HG03521 (cell line): ENCODE measurements around the gene ZNF467.

Experiments used
- ATAC-seq: cut with Tn5 transposase; IDR thresholded peaks from one replicate; pipeline ENCODE4 v1.9.1; 2021; ENCODE audit warnings: mild to moderate bottlenecking, moderate library complexity; ENCODE audit not compliant: unreplicated experiment

Gene ZNF467, protein sequence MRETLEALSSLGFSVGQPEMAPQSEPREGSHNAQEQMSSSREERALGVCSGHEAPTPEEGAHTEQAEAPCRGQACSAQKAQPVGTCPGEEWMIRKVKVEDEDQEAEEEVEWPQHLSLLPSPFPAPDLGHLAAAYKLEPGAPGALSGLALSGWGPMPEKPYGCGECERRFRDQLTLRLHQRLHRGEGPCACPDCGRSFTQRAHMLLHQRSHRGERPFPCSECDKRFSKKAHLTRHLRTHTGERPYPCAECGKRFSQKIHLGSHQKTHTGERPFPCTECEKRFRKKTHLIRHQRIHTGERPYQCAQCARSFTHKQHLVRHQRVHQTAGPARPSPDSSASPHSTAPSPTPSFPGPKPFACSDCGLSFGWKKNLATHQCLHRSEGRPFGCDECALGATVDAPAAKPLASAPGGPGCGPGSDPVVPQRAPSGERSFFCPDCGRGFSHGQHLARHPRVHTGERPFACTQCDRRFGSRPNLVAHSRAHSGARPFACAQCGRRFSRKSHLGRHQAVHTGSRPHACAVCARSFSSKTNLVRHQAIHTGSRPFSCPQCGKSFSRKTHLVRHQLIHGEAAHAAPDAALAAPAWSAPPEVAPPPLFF

DNA sequence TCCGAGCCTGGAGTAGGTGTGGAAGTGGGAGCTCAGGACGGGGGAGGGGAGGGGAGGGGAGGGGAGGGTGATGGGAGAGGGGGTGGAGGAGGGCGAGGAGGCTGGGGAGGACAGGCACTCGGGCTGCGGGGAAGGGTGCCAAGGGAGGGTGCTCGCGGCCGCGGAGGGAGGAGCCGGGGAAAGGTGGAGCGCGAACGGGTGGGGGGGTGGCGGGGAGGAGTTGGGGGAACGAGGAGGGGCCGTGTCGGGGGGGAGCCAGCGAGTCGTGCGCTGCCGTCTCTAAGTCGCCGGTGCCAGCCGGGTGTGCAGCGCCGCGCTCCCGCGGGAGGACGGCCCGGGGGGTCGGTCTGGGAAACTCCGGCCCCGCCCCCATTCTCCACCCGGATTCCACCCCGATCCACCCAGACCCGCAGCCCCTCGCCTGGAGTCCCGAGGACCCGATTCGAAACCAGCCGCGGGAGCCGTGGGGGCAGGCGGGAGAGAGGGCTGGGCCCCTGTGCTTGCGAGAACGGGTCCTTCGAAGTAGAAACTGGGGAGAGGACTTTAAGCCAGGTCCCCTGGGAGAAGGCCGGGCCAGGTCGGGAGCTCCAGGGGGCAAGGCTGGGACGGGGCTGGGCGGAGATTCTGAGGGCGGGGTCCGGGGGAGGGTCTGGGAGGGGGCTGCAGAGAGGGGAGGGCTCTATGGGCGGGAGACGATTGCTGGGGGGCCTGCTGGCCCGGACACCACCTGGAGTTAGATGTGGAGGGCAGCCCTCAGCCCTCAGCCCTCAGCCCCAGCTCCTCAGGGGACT lies at the start of gene ZNF467:
Gene ZNF467 (minus strand): TSS at position 143 of the 791 bp plus-strand sequence. CDS start 2,556 bp downstream, outside the sequence.
- ATAC-seq: no peak

DNA sequence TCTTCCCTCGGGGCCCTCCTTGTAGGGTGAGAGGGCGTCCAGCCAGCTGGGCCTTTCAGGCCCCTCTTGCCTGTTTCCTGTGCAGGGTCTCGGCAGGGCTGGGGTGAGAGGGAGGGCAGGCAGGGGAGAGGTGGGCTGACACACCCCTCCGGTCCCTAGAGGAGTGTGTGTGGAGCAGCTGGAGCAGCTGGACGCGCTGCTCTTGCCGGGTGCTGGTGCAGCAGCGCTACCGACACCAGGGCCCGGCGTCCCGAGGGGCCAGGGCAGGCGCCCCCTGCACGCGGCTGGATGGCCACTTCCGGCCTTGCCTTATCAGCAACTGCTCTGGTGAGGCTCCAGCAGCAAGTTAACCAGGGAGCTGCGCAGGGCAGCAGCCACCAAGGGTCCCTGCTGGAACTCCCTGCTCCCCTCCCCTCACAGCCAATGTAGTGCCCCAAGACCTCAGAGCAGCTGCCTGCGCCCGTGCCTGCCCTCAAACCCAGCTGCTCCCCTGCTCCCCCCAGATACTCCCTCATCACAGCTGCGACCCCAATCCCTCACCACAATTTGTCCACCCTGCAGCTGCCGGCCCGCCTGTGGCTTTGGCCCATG lies 49.1 kb upstream of the ZNF467 start:
- no peak for ATAC-seq

DNA sequence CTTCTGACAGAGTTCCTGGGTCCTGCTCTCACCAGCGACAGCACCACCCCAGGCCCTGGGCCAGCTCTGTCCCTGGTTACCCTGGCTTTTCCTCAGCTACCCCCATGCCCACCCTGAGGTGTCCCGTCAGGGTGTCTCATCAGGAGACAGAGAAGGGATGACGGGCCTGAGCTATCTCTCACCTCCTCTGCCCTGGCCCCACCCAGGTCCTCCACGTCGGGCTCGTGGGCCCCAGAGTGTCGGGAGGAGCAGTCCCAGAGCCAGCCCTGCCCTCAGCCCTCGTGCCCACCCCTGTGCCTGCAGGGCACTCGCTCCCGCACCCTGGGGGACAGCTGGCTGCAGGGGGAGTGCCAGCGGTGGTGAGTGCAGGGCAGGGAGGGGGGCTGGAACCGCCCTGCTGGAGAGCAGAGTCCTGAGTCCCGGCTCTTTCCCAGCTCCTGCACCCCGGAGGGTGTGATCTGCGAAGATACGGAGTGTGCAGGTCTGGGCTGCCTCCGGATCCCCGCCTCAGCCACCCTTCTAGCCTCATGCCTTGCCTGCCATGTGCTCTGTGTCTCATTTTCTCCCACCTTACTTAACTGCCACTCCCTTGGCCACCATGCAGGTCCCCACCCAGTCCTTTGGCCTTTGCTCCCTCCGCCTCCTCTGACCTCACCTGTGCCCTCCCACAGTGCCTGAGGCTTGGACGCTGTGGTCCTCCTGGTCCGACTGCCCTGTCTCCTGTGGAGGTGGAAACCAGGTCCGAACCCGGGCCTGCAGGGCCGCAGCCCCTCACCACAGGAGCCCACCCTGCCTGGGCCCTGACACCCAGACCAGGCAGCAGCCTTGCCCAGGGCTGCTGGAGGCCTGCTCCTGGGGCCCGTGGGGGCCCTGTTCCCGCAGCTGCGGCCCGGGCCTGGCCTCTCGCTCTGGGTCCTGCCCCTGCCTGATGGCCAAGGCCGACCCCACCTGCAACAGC lies 48.1 kb upstream of the ZNF467 start:
- ATAC-seq: no peak

DNA sequence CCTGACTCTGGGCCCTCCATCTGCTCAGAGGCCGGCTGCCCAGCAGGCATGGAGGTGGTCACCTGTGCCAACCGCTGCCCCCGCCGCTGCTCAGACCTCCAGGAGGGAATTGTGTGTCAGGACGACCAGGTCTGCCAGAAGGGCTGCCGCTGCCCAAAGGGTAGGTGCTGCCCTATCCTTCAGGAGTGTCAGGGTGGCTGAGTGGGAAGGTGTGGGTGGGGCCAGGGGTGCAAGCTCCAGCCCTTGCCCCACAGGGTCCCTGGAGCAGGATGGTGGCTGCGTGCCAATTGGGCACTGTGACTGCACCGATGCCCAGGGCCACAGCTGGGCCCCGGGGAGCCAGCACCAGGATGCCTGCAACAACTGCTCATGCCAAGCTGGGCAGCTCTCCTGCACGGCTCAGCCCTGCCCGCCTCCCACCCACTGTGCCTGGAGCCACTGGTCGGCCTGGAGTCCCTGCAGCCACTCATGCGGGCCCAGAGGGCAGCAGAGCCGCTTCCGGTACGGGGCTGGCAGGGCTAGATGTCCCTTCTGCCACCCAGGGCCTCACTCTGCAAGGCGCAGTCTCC lies 47.3 kb upstream of the ZNF467 start:
- ATAC-seq: no peak

DNA sequence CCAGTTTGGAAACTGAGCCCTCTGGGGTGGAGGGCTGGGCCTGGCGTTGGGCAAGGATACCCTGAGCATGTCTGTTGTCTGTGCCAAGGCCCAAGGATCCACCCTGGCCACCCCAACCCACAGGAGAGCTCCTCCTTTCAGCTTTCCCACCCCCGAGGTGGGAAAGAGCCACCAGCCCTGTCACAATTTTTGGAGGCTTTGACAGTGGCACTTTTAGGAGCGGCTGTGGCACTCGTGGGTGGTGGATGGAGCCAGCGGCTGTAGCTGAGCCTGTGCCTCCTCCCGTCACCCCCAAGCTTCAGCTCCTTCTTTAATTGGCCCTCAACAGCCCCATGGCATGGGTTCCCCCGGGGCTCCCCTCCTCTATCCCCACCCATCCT lies 46.6 kb upstream of the ZNF467 start:
- ATAC-seq: no peak

DNA sequence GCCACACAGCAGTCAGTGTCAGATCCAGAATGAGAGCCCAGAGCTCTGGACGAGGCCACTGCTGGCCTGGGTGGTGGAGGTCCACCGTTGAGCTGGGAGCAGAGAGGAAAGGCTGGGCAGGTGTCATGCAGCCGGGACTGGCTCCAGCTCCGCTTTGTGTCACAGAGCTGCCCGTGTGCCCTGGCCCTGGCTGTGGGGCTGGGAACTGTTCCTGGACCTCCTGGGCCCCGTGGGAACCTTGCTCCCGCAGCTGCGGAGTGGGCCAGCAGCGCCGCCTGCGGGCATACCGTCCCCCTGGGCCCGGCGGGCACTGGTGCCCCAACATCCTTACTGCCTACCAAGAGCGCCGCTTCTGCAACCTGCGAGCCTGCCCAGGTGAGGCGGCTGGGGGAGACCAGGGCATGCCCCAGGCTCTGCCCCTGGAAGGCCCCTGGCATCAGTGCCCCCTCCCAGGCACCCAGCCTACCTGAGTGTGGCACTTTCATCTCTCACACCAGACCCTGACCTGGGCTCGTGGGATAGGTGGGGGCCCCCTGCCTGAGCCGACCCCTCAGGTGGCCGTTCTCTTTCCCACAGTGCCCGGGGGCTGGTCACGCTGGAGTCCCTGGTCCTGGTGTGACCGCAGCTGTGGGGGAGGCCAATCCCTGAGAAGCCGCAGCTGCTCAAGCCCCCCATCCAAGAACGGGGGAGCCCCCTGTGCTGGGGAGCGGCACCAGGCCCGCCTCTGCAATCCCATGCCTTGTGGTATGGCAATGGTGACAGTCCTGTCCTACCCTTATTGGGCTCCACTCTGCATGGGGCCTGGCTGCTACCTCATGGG lies 46.0 kb upstream of the ZNF467 start:
- no peak for ATAC-seq

DNA sequence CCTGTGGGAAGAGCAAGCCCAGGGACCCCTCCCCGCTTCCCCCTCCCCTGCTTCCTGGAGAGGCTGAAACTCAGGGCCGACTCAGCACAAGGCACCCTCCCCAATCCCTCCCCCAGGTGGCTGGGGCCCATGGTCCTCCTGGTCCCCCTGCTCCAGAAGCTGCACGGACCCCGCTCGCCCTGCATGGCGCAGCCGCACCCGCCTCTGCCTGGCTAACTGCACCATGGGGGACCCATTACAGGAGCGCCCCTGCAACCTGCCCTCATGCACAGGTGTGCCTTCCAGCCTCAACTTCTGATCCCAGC lies 45.1 kb upstream of the ZNF467 start:
- no peak for ATAC-seq

DNA sequence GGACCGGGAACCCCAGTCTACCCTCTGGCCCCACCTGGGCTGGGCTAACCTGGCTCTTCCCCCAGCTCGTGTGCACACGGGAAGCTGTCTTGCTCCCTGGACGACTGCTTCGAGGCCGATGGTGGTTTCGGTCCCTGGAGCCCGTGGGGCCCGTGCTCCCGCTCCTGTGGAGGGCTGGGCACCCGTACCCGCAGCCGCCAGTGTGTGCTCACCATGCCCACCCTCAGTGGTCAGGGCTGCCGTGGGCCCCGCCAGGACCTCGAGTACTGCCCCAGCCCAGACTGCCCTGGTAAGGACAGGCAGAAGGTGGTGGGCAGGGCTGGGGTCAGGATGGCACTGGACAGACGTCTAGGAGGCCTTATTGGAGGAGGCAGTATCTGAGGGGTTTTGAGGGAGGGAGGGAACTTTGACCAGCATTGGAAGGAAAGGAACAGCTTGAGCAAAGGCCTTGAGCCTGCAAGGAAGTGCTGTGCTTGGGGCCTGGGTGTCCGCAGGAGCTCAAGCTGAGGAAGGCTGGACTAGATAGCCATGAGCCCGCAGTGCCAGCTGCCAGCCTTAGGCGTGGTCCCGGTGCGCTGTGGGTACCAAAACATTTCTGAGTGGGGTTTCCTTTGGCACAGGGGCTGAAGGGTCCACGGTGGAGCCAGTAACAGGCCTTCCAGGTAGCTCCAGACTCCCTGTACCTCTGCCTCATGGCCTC lies 44.6 kb upstream of the ZNF467 start:
- ATAC-seq: no peak

DNA sequence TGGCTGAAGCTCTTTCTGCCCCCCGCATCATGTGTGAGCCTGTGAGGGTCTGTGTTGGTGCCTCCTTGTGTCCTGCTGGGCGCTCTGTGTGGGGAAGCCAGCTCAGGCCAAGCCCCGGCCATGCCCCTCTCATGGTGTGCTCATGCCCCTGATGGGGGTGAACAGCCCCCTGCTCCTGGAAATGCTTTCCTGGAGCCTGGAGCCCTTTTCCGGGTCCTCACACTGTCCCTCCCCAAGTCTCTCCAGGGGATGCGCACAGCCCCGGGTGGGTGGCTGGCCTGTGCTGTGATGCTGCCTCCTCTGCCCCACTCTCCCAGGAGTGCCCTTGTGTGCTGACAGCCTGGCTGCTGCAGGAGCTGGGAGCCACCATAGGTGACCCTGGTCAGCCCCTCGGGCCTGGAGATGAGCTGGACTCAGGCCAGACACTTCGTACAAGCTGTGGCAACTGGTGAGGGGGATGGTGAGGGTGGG lies 43.9 kb upstream of the ZNF467 start:
- no peak for ATAC-seq

DNA sequence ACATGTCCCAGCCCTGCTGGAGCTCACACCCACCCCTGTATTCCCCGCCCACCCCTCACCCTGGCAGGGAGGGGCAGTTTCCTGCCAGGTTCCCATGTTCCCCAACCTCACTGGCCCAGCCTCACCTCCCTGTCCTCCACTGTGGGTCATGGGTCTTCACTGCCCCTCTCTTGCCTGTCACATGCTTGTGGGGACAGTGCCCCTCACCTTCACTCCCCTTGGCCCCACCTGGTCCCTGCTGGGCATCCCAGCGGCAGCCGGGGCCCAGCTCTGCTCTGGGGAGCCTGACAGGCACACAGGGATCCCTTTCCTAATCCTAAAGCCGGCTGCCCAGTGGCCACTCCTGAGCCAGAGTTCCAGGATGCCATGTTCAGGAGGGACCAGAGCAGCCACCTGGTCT lies 43.4 kb upstream of the ZNF467 start:
- ATAC-seq: no peak

DNA sequence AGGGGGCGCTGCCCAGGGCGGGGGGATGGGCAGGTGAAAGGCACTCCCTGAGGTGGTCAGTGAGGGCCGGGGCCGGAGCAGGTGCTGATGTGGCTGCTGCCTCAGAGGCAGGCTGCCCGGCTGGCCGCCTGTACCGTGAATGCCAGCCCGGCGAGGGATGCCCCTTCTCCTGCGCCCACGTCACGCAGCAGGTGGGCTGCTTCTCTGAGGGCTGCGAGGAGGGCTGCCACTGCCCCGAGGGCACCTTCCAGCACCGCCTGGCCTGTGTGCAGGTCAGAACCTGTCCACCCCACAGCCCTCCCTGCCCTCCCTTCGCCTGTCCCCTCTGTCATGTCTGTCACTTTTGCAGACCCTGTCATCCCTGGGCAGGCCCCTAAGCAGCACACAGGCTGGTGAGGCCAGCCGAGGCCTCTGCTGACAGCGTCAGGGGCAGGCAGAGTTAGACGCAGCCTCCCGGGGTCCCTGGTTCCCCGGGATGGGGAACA lies 42.9 kb upstream of the ZNF467 start:
- no peak for ATAC-seq

DNA sequence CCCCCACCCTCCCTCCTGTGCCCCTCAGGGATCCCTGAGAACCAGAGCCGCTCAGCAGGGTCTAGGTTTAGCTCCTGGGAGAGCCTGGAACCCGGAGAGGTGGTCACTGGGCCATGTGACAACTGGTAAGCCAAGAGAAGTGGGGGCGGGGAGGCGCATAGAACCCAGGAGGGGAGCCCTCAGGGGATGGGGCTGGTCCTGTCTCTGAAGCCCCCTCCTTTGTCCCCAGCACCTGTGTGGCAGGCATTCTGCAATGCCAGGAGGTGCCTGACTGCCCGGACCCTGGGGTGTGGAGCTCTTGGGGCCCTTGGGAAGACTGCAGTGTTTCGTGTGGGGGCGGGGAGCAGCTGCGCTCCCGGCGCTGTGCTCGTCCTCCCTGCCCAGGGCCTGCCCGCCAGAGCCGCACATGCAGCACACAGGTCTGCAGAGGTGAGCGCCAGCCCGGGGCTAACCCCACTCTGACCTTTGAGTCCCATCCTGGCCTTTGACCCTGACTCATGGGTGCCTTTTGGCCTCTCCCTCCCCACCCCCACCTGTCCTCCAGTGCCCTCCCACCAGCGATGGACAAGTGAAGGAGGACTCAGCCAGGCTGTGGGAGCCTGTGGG lies 42.4 kb upstream of the ZNF467 start:
- ATAC-seq: no peak

DNA sequence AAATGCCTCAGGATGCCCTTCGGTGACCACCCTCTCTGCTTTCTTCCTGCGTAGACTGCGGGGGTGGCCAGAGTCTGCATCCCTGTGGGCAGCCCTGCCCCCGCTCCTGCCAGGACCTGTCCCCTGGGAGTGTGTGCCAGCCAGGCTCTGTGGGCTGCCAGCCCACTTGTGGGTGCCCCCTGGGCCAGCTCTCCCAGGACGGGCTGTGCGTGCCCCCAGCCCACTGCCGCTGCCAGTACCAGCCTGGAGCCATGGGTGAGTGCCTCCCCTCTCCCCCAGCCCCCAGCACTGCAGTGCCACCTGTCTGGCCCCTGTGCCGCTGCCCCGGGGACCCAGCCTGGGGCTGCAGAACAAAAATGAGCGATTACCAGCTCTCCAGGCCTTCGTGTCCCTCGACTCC lies 41.7 kb upstream of the ZNF467 start:
- no peak for ATAC-seq

DNA sequence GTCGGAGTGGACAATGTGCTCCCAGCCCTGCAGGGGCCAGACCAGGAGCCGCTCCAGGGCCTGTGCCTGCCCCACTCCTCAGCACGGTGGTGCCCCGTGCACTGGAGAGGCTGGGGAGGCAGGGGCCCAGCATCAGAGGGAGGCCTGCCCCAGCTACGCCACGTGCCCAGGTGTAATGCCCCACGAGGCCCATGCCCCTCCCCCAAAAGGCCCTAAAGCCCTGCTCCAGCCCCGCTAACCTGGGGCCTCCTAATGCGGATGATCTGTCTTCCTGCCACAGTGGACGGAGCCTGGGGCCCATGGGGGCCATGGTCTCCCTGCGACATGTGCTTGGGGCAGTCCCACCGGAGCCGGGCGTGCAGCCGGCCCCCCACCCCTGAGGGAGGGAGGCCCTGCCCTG lies 41.1 kb upstream of the ZNF467 start:
- no peak for ATAC-seq

DNA sequence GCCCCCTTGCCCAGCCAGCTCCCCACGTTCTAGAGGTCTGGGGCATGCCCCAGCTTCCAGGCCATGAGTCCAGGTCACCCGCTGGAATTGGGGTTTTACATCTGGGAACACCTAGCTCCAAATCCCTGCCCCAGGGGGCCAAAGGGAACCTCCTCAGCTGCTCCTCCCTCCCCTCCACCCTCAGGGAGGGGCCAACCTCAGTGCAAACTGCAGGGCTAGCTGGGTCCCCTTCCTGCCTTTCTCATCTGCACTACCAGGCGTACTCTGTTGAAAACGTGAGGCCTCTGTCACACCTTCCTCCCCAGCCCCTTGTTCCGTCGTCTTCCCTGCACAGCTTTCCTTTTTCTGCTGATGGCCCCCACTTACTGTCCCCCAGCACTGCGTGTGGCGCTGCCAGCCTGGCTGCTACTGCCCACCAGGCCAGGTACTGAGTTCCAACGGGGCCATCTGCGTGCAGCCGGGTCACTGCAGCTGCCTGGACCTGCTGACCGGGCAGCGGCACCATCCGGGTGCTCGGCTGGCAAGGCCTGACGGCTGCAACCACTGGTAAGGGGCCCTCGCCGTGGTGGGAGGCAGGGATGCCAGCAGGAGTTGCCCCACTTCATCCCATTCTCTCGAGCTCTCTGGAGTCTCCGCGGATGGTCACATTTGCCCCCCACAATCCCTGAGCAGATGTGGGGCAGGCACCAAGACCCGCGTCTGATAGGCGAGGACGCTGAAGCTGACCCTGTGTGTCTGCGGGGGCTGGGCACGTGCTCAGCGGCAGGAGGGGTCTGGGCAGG lies 40.1 kb upstream of the ZNF467 start:
- ATAC-seq: no peak

DNA sequence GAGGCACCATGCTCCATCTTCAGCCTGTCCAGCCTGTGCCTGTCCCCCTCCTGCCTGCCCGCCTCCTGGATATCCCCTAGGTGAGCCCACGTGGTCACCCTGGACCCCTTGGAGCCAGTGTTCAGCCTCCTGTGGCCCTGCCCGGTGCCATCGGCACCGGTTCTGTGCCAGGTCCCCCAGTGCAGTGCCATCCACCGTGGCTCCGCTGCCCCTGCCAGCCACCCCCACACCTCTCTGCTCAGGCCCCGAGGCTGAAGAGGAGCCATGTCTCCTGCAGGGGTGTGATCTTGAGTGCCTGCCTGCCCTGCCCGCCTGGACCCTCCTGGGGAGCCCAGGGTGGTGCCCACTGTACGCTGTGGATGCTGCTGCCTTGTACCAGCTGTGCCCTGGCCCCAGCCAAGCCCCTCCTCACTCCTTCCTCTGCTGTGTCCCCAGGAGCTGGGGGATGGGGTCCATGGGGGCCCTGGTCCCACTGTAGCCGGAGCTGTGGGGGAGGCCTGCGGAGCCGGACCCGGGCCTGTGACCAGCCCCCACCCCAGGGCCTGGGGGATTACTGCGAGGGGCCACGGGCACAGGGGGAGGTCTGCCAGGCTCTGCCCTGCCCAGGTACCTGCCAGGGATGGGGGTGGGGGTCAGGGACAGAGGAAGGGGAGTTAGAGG lies 38.6 kb upstream of the ZNF467 start:
- no peak for ATAC-seq

DNA sequence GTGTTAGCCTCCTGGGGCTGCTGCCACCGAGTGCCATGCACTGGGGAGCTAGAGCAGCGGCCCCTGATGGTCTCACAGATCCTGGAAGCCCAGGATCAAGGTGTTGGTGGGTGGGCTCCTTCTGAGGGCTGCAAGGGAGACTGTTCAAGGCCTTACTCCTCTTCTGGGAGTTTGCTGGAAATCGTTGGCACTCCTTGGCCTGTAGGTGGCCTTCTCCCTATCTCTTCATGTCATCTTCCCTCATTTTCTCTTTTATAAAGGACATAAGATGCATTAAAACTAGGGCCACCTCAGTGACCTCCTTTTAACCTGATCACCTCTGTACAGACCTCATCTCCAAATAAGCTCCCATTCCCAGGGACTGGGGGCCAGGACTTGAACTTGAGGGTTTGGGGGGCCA lies 37.8 kb upstream of the ZNF467 start:
- ATAC-seq: no peak
